Hepatocyte (in vitro differentiated cells): ENCODE measurements around the gene RASGRF1.

Experiments
- EZH2 ChIP-seq: fragments of 200-600 bp; sonication (generic); IDR thresholded peaks from 2 replicates; pipeline ENCODE4 v1.6.1; 2016; ENCODE audit warnings: antibody characterized with exemption, mild to moderate bottlenecking, borderline replicate concordance
- EZH2phosphoT487 ChIP-seq: fragments of 200-600 bp; sonication (generic); IDR thresholded peaks from one replicate; pipeline ENCODE4 v1.6.1; 2018; ENCODE audit warnings: antibody characterized with exemption, mild to moderate bottlenecking, low read depth, moderate library complexity; ENCODE audit not compliant: unreplicated experiment, severe bottlenecking
- TF ChIP-seq, protein P1 (sequence below): fragments of 200-600 bp; sonication (generic); IDR thresholded peaks from 2 replicates; pipeline ENCODE4 v1.5.1; 2016; ENCODE audit warnings: antibody characterized with exemption, mild to moderate bottlenecking; ENCODE audit not compliant: poor library complexity

DNA sequence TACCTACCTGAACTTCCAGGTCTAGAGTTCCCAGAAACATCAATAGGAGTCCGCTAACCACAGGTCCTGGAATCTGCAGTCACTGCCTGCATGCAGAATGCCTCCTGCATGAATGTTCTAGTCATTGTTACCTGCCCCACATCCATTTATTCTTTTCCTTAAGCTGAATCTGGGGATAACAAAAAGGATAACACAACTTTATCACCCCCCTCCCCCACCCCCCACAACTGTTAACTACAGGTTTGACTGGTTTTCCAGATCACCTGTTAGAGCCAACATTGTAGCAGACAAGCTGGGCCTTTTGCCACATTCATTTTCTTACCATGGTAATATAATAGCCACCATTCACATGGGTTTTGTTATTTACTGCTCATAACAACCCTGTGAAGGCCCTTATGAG, 141.1 kb downstream of the RASGRF1 start:
- TF ChIP-seq, protein P1, sequence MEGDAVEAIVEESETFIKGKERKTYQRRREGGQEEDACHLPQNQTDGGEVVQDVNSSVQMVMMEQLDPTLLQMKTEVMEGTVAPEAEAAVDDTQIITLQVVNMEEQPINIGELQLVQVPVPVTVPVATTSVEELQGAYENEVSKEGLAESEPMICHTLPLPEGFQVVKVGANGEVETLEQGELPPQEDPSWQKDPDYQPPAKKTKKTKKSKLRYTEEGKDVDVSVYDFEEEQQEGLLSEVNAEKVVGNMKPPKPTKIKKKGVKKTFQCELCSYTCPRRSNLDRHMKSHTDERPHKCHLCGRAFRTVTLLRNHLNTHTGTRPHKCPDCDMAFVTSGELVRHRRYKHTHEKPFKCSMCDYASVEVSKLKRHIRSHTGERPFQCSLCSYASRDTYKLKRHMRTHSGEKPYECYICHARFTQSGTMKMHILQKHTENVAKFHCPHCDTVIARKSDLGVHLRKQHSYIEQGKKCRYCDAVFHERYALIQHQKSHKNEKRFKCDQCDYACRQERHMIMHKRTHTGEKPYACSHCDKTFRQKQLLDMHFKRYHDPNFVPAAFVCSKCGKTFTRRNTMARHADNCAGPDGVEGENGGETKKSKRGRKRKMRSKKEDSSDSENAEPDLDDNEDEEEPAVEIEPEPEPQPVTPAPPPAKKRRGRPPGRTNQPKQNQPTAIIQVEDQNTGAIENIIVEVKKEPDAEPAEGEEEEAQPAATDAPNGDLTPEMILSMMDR: no peak
- TF ChIP-seq EZH2: no peak
- TF ChIP-seq EZH2phosphoT487: no peak
